OCI-LY1 (cell line): ENCODE measurements around the gene NSG1.
"Not testable (repeated sequence)": the region's sequence is repeated elsewhere in the genome, so short reads cannot be mapped to it uniquely, and the experiment has no call there.

Experiments used
- H2AFZ ChIP-seq: fragments of 200-600 bp; sonication (generic), shearing (Covaris generic); 2 replicates; pipeline ENCODE4 v1.6.0; 2014; ENCODE audit warnings: antibody characterized with exemption, mild to moderate bottlenecking, low read length
- H3F3A ChIP-seq: fragments of 200-600 bp; sonication (generic), shearing (Covaris generic); 2 replicates; pipeline ENCODE4 v1.6.0; 2014; ENCODE audit warnings: mild to moderate bottlenecking, antibody characterized with exemption, low read length, moderate library complexity; ENCODE audit not compliant: insufficient read depth
- H3K27ac ChIP-seq: fragments of 200-600 bp; sonication (generic); 2 replicates; pipeline ENCODE4 v1.5.1; 2014; ENCODE audit warnings: low read length, mixed run types, mild to moderate bottlenecking, low read depth; ENCODE audit not compliant: poor library complexity, severe bottlenecking
- H3K27me3 ChIP-seq: fragments of 200-600 bp; sonication (generic); 2 replicates; pipeline ENCODE4 v1.6.0; 2014; ENCODE audit warnings: antibody characterized with exemption, mild to moderate bottlenecking, low read length, moderate library complexity; ENCODE audit not compliant: insufficient read depth
- H3K36me3 ChIP-seq: fragments of 200-600 bp; sonication (generic); 2 replicates; pipeline ENCODE4 v1.6.1; 2014; ENCODE audit warnings: mild to moderate bottlenecking, antibody characterized with exemption, low read length, moderate library complexity, mixed read lengths; ENCODE audit not compliant: insufficient read depth
- H3K4me1 ChIP-seq: fragments of 200-600 bp; sonication (generic); 2 replicates; pipeline ENCODE4 v1.5.1; 2014; ENCODE audit warnings: mild to moderate bottlenecking, low read length, moderate library complexity; ENCODE audit not compliant: insufficient read depth, severe bottlenecking
- H3K4me2 ChIP-seq: fragments of 200-600 bp; sonication (generic), shearing (Covaris generic); 2 replicates; pipeline ENCODE4 v1.6.1; 2014; ENCODE audit warnings: low read length
- H3K4me3 ChIP-seq: fragments of 200-600 bp; sonication (generic); 2 replicates; pipeline ENCODE4 v1.5.1; 2014; ENCODE audit warnings: low read length, low read depth, mild to moderate bottlenecking, mixed read lengths; ENCODE audit not compliant: poor library complexity, severe bottlenecking
- H3K79me2 ChIP-seq: fragments of 200-600 bp; shearing (Covaris generic); 2 replicates; pipeline ENCODE4 v1.6.1; 2016; ENCODE audit warnings: mixed run types, low read length, mixed read lengths; ENCODE audit not compliant: insufficient read depth
- H3K9ac ChIP-seq: fragments of 200-600 bp; sonication (generic), shearing (Covaris generic); 2 replicates; pipeline ENCODE4 v1.6.1; 2014; ENCODE audit warnings: mild to moderate bottlenecking, low read length, mixed read lengths
- H3K9me2 ChIP-seq: fragments of 200-600 bp; sonication (generic), shearing (Covaris generic); 2 replicates; pipeline ENCODE4 v1.6.1; 2014; ENCODE audit warnings: low read depth, mild to moderate bottlenecking, low read length, mixed read lengths
- H3K9me3 ChIP-seq: fragments of 200-600 bp; shearing (Covaris generic); 2 replicates; pipeline ENCODE4 v1.6.1; 2014; ENCODE audit warnings: low read length, mixed read lengths
- H4K20me1 ChIP-seq: fragments of 200-600 bp; sonication (generic), shearing (Covaris generic); 2 replicates; pipeline ENCODE4 v1.6.0; 2016; ENCODE audit warnings: mild to moderate bottlenecking, low read length; ENCODE audit not compliant: insufficient read depth
- EZH2 ChIP-seq: fragments of 200-600 bp; sonication (generic), shearing (Covaris generic); IDR thresholded peaks from 2 replicates; pipeline ENCODE4 v1.8.0; 2017; ENCODE audit warnings: borderline replicate concordance, mixed run types, mild to moderate bottlenecking, antibody characterized with exemption, low read length, moderate library complexity, mixed read lengths
- TF ChIP-seq, protein P1 (sequence below): fragments of 200-600 bp; sonication (generic), shearing (Covaris generic); IDR thresholded peaks from 2 replicates; pipeline ENCODE4 v1.5.1; 2017; ENCODE audit warnings: mild to moderate bottlenecking, antibody characterized with exemption, low read length, moderate library complexity, mixed read lengths

NSG1 gene

GRCh38 chr4:4462970-4463369, 76.1 kb downstream of the NSG1 start:
- Histone ChIP-seq H3K4me3 (no peak overlapping the region), H3K9me2 (no peaks in the 10 kb centered on the region), H3K79me2 (no peaks in the 10 kb centered on the region), H3K9ac (no peak overlapping the region), H3K27ac (no peak overlapping the region), H3K4me2 (no peak overlapping the region), H3K27me3 (no peaks in the 10 kb centered on the region), H3F3A (no peaks in the 10 kb centered on the region), H3K9me3 (no peaks in the 10 kb centered on the region), H3K36me3 (peaks cover 18% of the 10 kb centered on the region), H3K4me1 (peaks cover 6% of the 10 kb centered on the region), H4K20me1 (no peaks in the 10 kb centered on the region), H2AFZ (no peak overlapping the region)
- TF ChIP-seq, protein P1, sequence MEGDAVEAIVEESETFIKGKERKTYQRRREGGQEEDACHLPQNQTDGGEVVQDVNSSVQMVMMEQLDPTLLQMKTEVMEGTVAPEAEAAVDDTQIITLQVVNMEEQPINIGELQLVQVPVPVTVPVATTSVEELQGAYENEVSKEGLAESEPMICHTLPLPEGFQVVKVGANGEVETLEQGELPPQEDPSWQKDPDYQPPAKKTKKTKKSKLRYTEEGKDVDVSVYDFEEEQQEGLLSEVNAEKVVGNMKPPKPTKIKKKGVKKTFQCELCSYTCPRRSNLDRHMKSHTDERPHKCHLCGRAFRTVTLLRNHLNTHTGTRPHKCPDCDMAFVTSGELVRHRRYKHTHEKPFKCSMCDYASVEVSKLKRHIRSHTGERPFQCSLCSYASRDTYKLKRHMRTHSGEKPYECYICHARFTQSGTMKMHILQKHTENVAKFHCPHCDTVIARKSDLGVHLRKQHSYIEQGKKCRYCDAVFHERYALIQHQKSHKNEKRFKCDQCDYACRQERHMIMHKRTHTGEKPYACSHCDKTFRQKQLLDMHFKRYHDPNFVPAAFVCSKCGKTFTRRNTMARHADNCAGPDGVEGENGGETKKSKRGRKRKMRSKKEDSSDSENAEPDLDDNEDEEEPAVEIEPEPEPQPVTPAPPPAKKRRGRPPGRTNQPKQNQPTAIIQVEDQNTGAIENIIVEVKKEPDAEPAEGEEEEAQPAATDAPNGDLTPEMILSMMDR = no peak
- TF ChIP-seq EZH2 = no peak

DNA sequence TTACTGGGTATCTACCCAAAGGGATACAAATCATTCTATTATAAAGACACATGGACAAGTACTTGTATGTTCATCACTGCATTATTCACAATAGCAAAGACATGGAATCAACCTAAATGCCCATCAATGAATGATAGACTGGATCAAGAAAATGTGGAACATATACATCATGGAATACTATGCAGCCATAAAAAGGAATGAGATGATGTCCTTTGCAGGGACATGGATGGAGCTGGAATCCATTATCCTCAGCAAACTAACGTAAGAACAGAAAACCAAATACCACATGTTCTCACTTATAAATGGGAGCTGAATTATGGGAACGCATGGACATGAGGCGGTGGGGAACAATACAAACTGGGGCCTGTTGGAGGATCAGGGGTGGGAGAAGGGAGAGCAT, 78.3 kb downstream of the NSG1 start:
- H3K4me2 ChIP-seq, H3K27me3 ChIP-seq, H3K9me2 ChIP-seq, H3K9me3 ChIP-seq, H4K20me1 ChIP-seq, H2AFZ ChIP-seq, H3K9ac ChIP-seq, H3F3A ChIP-seq, H3K4me1 ChIP-seq, H3K79me2 ChIP-seq, H3K27ac ChIP-seq, H3K4me3 ChIP-seq: not testable (repeated sequence)
- H3K36me3 ChIP-seq = peaks cover 31% of the 10 kb centered on the region
